ENCODE measurements around the gene CCDC89.
"Not testable (repeated sequence)": the region's sequence is repeated elsewhere in the genome, so short reads cannot be mapped to it uniquely, and the experiment has no call there.

CCDC89 gene

GRCh38 chr11:85663753-85664614 is 22.0 kb downstream of the CCDC89 start:
- TF ChIP-seq, protein P1, sequence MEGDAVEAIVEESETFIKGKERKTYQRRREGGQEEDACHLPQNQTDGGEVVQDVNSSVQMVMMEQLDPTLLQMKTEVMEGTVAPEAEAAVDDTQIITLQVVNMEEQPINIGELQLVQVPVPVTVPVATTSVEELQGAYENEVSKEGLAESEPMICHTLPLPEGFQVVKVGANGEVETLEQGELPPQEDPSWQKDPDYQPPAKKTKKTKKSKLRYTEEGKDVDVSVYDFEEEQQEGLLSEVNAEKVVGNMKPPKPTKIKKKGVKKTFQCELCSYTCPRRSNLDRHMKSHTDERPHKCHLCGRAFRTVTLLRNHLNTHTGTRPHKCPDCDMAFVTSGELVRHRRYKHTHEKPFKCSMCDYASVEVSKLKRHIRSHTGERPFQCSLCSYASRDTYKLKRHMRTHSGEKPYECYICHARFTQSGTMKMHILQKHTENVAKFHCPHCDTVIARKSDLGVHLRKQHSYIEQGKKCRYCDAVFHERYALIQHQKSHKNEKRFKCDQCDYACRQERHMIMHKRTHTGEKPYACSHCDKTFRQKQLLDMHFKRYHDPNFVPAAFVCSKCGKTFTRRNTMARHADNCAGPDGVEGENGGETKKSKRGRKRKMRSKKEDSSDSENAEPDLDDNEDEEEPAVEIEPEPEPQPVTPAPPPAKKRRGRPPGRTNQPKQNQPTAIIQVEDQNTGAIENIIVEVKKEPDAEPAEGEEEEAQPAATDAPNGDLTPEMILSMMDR (IDR thresholded peaks at IDR 0.05; ENCODE audit: low read depth, low read length, missing control alignments) = peak; percentile 34
- DNase-seq (ENCODE audit: extremely low read depth, low read depth) = no peak
- peak overlapping the region; percentile 75 for H3K4me3 ChIP-seq (replicated peaks; ENCODE audit: low read depth, low read length)

DNA sequence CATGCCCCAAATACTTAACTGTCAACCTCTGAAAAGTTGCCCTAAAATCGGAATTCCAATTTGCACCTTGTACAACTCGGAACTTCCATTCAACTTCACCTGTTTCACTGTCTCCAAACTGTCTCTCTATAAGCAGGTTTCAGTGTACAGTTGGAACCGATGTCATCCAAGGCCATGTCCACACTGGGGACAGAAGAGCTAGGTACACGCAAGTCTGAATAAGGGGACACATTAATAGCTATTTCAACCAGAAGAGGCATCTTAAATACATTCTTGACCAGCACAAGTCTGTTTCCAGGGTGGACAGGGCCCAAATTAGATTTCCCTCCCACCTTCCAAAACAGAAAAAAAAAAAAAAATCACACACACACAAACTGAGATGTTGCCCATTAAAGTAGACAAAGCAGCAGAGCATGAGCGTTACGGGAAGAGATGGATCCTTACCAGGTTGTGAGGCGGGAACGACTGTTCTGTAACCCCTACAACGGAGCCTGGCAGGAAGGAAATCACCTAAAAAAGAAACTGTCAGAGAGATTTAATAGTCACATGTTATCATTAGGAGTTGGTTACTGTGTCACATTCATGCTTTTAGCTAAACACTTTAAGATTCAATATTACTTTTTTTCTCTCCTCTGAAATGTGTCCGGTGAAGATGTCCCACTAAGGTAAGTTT is 22.8 kb downstream of the CCDC89 start:
- DNase-seq (ENCODE audit: extremely low read depth, low read depth) = no peak
- TF ChIP-seq, protein P1 (IDR thresholded peaks at IDR 0.05; ENCODE audit: low read depth, low read length, missing control alignments) = no peak
- H3K4me3 ChIP-seq (replicated peaks; ENCODE audit: low read depth, low read length) = peak overlapping the region; percentile 75

- TF ChIP-seq, protein P1 (IDR thresholded peaks at IDR 0.05; ENCODE audit: low read depth, low read length, missing control alignments) = no peak
- DNase-seq (ENCODE audit: extremely low read depth, low read depth) = no peak
- H3K4me3 ChIP-seq (replicated peaks; ENCODE audit: low read depth, low read length) = peak overlapping the region; percentile 75
Observed at GRCh38 chr11:85661972-85662664, 23.9 kb downstream of the CCDC89 start.

GRCh38 chr11:85658180-85658579 is 27.8 kb downstream of the CCDC89 start:
- TF ChIP-seq, protein P1 (IDR thresholded peaks at IDR 0.05; ENCODE audit: low read depth, low read length, missing control alignments) = no peak
- DNase-seq (ENCODE audit: extremely low read depth, low read depth) = no peak
- H3K4me3 ChIP-seq (replicated peaks; ENCODE audit: low read depth, low read length) = no peak overlapping the region

- H3K4me3 ChIP-seq (replicated peaks; ENCODE audit: low read depth, low read length) = no peak overlapping the region
- DNase-seq (ENCODE audit: extremely low read depth, low read depth) = no peak
- TF ChIP-seq, protein P1 (IDR thresholded peaks at IDR 0.05; ENCODE audit: low read depth, low read length, missing control alignments) = no peak
Observed at GRCh38 chr11:85656777-85657176, 29.2 kb downstream of the CCDC89 start.

DNA sequence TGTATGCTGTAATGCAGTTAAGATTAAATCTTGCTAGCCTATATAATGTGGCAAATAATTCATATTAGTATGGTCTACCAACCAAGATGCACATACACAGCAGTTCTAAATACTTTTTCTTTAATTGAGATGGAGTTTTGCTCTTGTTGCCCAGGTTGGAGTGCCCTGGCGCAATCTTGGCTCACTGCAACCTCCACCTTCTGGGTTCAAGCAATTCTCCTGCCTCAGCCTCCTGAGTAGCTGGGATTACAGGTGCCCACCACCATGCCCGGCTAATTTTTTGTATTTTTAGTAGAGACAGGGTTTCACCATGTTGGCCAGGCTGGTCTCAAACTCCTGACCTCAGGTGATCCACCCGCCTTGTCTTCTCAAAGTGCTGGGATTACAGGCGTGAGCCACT is 31.7 kb downstream of the CCDC89 start:
- DNase-seq (ENCODE audit: extremely low read depth, low read depth); H3K4me3 ChIP-seq (replicated peaks; ENCODE audit: low read depth, low read length): not testable (repeated sequence)

All from HFF-Myc (cell line).